ENCODE data around the gene PTH1R.

DNA sequence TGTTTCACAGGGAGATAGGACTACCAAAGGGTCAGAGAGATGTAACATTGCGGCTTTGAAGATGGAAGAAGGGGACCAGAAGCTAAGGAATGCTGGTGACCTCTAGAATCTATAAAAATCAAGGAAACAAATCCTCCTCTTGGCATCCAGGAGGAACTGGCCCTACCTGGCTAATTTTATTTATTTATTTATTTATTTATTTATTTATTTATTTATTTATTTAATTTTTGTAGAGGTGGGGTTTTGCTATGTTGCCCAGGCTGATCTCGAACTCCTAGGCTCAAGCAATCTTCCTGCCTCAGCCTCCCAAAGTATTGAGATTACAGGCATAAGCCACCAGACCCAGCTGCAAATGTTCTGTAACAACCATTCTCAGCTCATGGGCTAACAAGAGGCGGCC is 34.0 kb upstream of the PTH1R start:
- TF ChIP-seq, protein P1, sequence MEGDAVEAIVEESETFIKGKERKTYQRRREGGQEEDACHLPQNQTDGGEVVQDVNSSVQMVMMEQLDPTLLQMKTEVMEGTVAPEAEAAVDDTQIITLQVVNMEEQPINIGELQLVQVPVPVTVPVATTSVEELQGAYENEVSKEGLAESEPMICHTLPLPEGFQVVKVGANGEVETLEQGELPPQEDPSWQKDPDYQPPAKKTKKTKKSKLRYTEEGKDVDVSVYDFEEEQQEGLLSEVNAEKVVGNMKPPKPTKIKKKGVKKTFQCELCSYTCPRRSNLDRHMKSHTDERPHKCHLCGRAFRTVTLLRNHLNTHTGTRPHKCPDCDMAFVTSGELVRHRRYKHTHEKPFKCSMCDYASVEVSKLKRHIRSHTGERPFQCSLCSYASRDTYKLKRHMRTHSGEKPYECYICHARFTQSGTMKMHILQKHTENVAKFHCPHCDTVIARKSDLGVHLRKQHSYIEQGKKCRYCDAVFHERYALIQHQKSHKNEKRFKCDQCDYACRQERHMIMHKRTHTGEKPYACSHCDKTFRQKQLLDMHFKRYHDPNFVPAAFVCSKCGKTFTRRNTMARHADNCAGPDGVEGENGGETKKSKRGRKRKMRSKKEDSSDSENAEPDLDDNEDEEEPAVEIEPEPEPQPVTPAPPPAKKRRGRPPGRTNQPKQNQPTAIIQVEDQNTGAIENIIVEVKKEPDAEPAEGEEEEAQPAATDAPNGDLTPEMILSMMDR (IDR thresholded peaks at IDR 0.05; ENCODE audit: borderline replicate concordance, extremely low read depth, low read length, poor library complexity, severe bottlenecking): no peak
- no peak for TF ChIP-seq EZH2 (IDR thresholded peaks at IDR 0.05; ENCODE audit: borderline replicate concordance, low read depth, low read length, severe bottlenecking)
